ENCODE measurements around the gene SORCS2.

Gene SORCS2

DNA sequence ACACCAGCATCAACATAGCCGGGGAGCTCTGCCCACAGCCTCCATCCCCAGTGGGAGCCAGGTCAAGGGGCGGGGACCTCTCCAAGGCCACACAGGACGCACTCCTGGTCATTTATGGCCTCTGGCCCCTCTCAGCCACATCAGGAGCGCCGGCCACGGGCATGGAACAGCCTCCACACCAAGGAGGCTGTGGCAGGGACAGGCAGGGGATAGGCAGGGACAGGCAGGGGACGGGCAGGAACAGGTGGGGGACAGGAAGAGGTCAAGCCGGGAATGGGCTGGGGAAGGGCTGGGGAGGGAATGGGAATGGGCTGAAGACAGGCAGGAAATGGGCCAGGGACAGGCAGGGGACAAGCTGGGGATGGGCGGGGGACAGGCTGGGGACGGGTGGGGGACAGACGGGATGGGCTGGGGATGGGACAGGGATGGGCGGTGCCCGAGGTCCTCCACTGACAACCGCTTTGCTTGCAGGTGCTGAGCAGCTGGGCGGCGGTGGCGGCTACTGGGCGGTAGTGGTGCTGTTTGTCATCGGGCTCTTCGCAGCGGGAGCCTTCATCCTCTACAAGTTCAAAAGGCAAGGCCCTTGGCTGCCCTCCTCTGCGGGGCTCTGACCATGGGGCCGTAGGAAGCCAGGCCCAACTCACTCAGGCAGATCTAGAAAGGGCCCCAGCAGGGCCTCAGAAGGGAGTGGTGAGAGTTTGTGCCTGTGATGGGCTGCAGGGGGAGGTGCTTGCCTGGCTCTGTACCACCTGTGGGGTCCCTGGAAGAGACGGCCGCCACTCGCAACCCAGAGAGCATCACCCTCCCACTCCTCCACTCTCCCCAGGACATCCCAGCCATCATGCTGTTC, 541.7 kb downstream of the SORCS2 start:
- in situ Hi-C loops (cut with MboI; ENCODE audit: low sequenced_read_pairs) = no loop called here

GRCh38 chr4:7734651-7735260, 542.4 kb downstream of the SORCS2 start:
- in situ Hi-C loops (cut with MboI; ENCODE audit: low sequenced_read_pairs) = no loop called here

GRCh38 chr4:7735395-7735794, 543.1 kb downstream of the SORCS2 start:
- in situ Hi-C loops (cut with MboI; ENCODE audit: low sequenced_read_pairs) = no loop called here

DNA sequence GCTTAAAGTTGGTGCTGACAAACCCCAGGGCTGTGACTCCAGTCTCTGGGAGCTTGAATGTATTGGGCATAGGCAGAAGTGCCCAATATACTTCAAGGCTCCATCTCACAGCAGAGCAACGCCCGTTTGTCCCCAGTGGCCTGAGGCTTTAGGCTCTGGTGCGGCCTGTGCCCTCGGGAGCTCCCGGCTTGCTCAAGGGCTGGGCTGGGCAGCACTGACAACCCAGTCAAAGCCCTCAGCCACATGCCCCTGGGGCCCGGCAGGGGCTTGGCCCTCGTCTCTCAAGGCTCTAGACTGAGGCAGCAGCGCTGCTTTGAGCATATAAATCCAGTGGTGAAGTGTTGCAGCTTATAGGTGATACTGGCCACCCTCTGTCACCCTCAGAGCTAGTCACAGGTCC, 543.6 kb downstream of the SORCS2 start:
- in situ Hi-C loops (cut with MboI; ENCODE audit: low sequenced_read_pairs) = no loop called here

DNA sequence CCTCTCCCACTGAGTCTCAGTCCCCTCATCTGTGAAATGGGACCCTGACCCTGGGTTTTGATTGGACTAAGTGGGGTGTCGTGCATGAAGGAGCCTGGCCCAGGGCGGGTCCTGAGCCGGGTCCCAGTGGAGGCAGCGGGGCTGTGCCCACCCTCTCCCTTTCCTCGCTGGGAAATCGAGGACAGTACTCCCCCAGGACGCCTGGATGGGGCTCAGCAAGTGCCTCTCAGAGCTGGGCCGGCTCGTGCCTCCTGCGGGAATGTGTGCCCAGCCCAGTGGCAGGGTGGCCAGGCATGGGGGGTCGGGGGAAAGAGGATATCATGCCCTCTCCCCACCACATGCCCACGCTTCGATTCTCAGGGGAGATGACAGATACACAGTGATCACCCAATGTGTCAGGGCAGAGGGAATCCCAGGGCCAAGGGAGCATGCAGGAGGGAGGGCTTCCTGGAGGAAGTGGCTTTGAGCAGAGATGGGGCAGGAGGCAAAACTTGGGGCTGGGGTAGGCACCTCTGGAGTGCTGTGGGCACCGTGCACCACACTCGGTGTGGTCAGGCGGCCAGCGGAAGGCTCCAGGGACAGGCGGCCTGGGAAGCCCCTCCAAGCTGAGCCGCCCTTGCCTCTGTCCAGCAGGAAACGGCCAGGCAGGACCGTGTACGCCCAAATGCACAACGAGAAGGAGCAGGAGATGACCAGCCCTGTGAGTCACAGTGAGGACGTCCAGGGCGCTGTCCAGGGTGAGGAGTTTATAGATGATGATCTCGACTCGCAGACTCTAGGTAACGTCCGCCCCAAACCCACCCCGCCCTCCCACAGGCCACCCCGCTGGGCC, 544.3 kb downstream of the SORCS2 start:
- in situ Hi-C loops (cut with MboI; ENCODE audit: low sequenced_read_pairs) = no loop called here

GRCh38 chr4:7737268-7737645, 544.9 kb downstream of the SORCS2 start:
- in situ Hi-C loops (cut with MboI; ENCODE audit: low sequenced_read_pairs) = no loop called here

GRCh38 chr4:7737752-7738457, 545.6 kb downstream of the SORCS2 start:
- in situ Hi-C loops (cut with MboI; ENCODE audit: low sequenced_read_pairs) = no loop called here

- in situ Hi-C loops (cut with MboI; ENCODE audit: low sequenced_read_pairs) = no loop called here
These were observed 546.2 kb downstream of the SORCS2 start for GRCh38 chr4:7738458-7739076.

- in situ Hi-C loops (cut with MboI; ENCODE audit: low sequenced_read_pairs) = no loop called here
These were observed 547.0 kb downstream of the SORCS2 start for GRCh38 chr4:7739077-7739917.

DNA sequence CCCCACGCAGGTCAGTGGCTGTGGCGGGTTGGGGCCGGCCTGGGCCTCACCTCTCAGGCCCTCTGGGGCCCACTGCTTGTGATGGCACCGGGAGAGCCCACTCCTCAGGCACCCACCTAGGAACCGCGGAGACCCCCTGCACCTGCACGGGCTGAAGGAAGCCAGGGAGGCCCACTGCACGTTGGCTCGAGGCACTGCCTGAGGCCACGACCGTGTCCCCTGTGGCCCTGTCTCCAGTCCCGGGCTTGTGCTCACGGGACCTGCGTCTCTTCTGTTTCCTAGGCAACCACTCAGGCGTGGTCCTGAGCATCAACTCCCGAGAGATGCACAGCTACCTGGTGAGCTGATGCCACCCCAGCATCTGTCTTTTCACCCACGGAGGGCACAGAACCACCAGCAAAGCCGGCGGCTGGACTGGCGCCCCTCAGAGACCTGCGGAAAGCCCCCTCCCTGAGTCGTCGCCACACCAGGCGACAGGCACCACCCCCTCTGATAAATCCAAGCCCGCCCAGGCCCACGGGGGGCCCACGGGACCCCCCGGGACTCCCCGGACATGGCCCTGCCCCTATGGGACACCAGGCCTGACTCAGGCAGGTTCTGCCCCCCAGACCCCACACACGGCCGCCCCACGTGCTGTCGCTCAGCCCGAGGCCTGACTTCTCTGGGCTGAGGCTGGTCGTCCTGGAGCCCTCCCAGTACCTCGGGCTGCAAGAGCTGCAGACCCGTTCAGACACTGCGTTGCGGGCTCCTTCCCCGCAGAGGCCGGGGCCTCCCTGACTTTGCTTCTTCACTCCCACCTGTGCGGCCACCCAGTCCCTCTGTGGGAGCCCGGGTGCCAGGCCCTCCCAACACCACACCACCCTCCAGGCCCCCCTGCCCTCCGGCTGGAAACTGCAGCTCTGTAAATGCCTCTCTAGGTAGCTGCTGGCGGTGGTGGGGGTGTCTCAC, 547.9 kb downstream of the SORCS2 start:
- in situ Hi-C loops (cut with MboI; ENCODE audit: low sequenced_read_pairs) = no loop called here

GRCh38 chr4:7740866-7741525, 548.7 kb downstream of the SORCS2 start:
- in situ Hi-C loops (cut with MboI; ENCODE audit: low sequenced_read_pairs) = no loop called here

- in situ Hi-C loops (cut with MboI; ENCODE audit: low sequenced_read_pairs) = no loop called here
These were observed 549.8 kb downstream of the SORCS2 start for GRCh38 chr4:7741946-7742806.

- in situ Hi-C loops (cut with MboI; ENCODE audit: low sequenced_read_pairs) = no loop called here
These were observed 550.5 kb downstream of the SORCS2 start for GRCh38 chr4:7742807-7743280.

GRCh38 chr4:7744142-7744804, 551.9 kb downstream of the SORCS2 start:
- in situ Hi-C loops (cut with MboI; ENCODE audit: low sequenced_read_pairs) = no loop called here

DNA sequence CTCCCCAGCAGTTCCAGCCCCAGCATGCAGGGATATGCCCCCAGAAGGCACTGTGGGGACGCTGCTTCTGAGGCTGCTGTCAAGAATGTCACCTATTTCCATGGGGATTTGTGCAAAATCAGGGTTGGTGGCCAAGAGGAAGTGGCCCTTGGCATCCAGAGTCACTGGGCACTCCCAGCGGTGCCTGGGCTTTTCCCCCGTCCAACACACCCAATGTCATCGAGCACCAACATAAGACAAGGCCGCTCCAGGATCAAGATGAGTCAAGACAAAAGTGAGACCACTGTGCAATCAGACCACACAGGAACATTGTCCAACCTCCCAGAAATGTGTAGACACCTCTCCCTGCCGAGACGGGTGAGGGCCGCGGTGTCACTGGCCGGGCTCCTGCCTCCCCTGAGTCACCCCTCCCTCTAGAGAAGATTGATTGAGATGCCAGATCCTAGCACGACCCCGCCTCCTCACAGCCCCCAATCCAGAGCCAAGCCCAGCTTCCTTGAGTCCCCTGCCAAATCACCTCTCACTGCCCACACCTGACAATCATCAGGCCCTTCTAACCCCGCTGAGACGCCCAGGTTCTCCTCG, 553.1 kb downstream of the SORCS2 start:
- in situ Hi-C loops (cut with MboI; ENCODE audit: low sequenced_read_pairs) = no loop called here
